Kidney (tissue), 14 donors: ENCODE results near the gene SUMO3. TPM values are rescaled to one million over a fixed set of nuclear protein-coding genes. Genes with fewer than 3 reads are reported as not detected.

ENCODE experiments used
- DNase-seq, 5 donors: peaks; one replicate each; pipeline ENCODE4 v3.0.0-alpha.2; 2013 to 2020
- FAIRE-seq: peaks from 2 replicates; lab custom pipeline; 2012; peaks lifted over from hg19 to GRCh38; lab: Jason Lieb, UNC
- H3K27ac ChIP-seq, 2 donors: one replicate each; pipeline ENCODE4 v1.7.0; 2013; ENCODE audit warnings: low read depth in 2 of 2, low read length in 2 of 2, inconsistent platforms in 1 of 2
- H3K27me3 ChIP-seq: one replicate; pipeline ENCODE4 v1.7.1; 2013; ENCODE audit warnings: low read length, inconsistent platforms; ENCODE audit not compliant: control insufficient read depth, insufficient read depth
- H3K36me3 ChIP-seq, 3 donors: one replicate each; pipeline versions ENCODE4 v1.7.0 to v1.7.1; 2013; ENCODE audit warnings: low read length in 3 of 3, control low read depth in 1 of 3, inconsistent platforms in 1 of 3; ENCODE audit not compliant: insufficient read depth in 3 of 3, control insufficient read depth in 2 of 3
- H3K4me1 ChIP-seq, 3 donors: one replicate each; pipeline versions ENCODE4 v1.7.0 to v1.7.1; 2013; ENCODE audit warnings: low read length in 3 of 3, inconsistent platforms in 1 of 3, low read depth in 1 of 3; ENCODE audit not compliant: control insufficient read depth in 2 of 3, insufficient read depth in 2 of 3
- H3K4me3 ChIP-seq, 3 donors: one replicate each; pipeline versions ENCODE4 v1.7.0 to v1.8.1; 2013; ENCODE audit warnings: low read length in 3 of 3, control low read depth in 1 of 3, inconsistent platforms in 1 of 3
- H3K9ac ChIP-seq, 3 donors: one replicate each; pipeline versions ENCODE4 v1.7.0 to v1.7.1; 2013; ENCODE audit warnings: low read length in 3 of 3, control low read depth in 1 of 3, inconsistent platforms in 1 of 3
- H3K9me3 ChIP-seq, 3 donors: one replicate each; pipeline versions ENCODE4 v1.7.0 to v1.7.1; 2013; ENCODE audit warnings: low read length in 3 of 3, control low read depth in 1 of 3, inconsistent platforms in 1 of 3; ENCODE audit not compliant: control insufficient read depth in 2 of 3, insufficient read depth in 1 of 3
- intact Hi-C: fragments of 100-400 bp; cut with DNase I; formaldehyde crosslinking; loops from one replicate; pipeline ENCODE4 v1.11.1; 2022
- polyA plus RNA-seq: library from polyadenylated mRNA; stranded (reverse); fragments of 350-450 nt; fragmentation: Illumina TruSeq; extraction: RNeasy Lipid Tissue Mini Kit (QIAGEN cat#74804); gene quantifications from one replicate; pipeline ENCODE4 v1.2.3, GENCODE V29; 2014; ENCODE audit warnings: low read depth, low replicate concordance; ENCODE audit not compliant: insufficient read depth
- total RNA-seq: library from RNA; stranded (reverse); fragmentation: NEBNext Ultra II Directional; extraction: Animal tissue kit (Norgen Biotek cat#: 25700); gene quantifications from one replicate; pipeline ENCODE4 v1.2.1, GENCODE V29; 2021
- TF ChIP-seq, protein P1 (sequence below): IDR thresholded peaks from 3 replicates; pipeline ENCODE4 v1.5.1; 2012; ENCODE audit warnings: mild to moderate bottlenecking, moderate library complexity, borderline replicate concordance; ENCODE audit not compliant: insufficient read depth; ENCODE audit errors: extremely low read depth
- donor health status: control.
- donor health status: control.
- donor health status: control.
- donor health status: control.
- donor health status: control.
- donor health status: DM: yes; HTN: yes; CAD: no.
- donor health status: Normal renal cell carcinoma (clear cell type).

SUMO3 gene
- total and polyA plus RNA-seq, 2 donors from 2014 or later, result 88.6 to 89.9 TPM

DNA sequence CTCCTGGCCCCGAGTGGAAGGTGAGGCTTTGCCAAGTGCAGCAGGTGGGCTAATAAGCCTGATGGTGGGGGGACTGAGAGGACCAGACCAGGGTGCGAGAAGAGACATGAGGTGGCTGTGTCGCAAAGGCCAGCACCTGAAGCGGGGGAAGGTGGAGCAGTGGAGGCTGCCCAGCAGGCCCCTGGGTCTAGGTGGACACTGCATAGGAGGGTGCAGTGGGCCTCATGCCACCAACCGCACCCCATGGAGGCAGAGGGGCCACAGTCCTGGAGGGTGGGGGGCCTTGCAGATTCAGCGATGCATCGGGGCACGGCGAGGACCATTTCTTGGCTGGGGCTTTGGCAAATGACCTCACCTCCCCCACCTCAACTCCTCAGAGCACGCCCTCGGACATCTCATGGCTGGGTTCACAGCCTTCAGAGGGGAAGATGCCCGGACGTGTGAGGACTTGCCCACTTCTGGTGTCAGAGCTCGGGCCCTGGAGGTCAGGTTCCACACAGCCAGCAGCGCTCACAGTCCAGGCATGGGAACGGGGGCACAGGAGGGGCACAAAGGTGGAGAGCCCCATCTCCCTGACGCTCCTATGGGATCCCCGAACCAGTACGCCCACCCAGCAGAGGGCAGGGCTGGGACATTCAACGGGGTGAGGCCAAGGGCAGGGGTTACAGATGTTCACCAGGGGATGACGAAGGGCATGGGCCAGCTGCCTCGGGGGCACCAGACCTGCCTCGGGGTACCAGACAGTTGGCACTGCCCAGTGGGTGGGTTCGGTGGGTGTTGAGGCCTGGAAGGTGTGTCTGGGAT lies 51.6 kb downstream of the SUMO3 start:
- no peaks in the 10 kb centered on the region for H3K9me3 ChIP-seq
- DNase-seq (peak in 1 of 5 donors; percentile 68), FAIRE-seq (no peak)
- H3K27ac ChIP-seq, result no peak overlapping the region
- H3K4me3 ChIP-seq, result no peak overlapping the region
- TF ChIP-seq, protein P1, sequence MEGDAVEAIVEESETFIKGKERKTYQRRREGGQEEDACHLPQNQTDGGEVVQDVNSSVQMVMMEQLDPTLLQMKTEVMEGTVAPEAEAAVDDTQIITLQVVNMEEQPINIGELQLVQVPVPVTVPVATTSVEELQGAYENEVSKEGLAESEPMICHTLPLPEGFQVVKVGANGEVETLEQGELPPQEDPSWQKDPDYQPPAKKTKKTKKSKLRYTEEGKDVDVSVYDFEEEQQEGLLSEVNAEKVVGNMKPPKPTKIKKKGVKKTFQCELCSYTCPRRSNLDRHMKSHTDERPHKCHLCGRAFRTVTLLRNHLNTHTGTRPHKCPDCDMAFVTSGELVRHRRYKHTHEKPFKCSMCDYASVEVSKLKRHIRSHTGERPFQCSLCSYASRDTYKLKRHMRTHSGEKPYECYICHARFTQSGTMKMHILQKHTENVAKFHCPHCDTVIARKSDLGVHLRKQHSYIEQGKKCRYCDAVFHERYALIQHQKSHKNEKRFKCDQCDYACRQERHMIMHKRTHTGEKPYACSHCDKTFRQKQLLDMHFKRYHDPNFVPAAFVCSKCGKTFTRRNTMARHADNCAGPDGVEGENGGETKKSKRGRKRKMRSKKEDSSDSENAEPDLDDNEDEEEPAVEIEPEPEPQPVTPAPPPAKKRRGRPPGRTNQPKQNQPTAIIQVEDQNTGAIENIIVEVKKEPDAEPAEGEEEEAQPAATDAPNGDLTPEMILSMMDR, result no peak
- H3K36me3 ChIP-seq, result peaks cover 0 to 9% (median 4%) of the 10 kb centered on the region in 3 donors
- no peaks in the 10 kb centered on the region for H3K27me3 ChIP-seq
- no peaks in the 10 kb centered on the region for H3K4me1 ChIP-seq
- intact Hi-C loops, result no loop called here
- no peak overlapping the region for H3K9ac ChIP-seq

DNA sequence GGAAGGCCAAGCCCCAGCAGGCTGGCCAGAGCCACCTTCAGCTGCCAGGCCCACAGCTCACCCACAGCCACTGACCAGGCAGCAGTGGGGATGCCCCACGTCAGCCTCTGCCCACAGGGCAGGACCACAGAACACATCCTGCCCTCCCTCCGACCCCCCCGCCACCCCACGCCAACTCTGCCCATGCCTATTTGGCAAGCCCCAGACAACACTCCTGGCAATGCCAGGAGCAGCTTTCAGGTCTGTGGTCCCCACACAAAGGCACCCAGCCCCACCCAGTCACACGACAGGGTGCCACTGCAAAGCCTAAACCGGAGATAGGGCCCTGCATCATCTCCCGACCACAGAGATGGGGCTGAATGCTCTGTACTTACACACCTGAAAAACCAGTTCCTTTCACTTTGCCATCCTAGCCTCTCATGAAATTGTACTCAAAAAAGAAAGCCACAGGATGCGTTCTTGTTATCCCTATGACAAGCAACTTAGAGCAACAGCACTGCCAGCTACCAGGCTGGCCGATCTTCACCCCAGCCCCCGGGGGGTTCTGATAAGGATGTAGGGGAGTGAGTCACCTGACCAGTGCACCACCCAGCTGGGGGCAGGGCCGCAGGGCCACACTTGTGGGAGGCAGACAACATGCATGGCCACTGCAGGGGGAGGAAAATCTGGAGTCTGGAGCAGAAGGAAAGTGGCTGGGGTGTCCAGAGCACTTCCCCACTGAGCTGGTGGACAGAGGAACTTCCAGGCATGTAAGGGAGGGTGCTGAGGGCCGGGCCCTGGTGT lies 52.4 kb downstream of the SUMO3 start:
- no peak for FAIRE-seq
- no peaks in the 10 kb centered on the region for H3K4me1 ChIP-seq
- H3K9ac ChIP-seq, result no peak overlapping the region
- no peaks in the 10 kb centered on the region for H3K9me3 ChIP-seq
- TF ChIP-seq, protein P1, result no peak
- peaks cover 0 to 8% (median 2%) of the 10 kb centered on the region in 3 donors for H3K36me3 ChIP-seq
- peak in 1 of 5 donors; percentile 50 for DNase-seq
- no peak overlapping the region for H3K4me3 ChIP-seq
- intact Hi-C loops, result no loop called here
- H3K27me3 ChIP-seq, result no peaks in the 10 kb centered on the region
- no peak overlapping the region for H3K27ac ChIP-seq

DNA sequence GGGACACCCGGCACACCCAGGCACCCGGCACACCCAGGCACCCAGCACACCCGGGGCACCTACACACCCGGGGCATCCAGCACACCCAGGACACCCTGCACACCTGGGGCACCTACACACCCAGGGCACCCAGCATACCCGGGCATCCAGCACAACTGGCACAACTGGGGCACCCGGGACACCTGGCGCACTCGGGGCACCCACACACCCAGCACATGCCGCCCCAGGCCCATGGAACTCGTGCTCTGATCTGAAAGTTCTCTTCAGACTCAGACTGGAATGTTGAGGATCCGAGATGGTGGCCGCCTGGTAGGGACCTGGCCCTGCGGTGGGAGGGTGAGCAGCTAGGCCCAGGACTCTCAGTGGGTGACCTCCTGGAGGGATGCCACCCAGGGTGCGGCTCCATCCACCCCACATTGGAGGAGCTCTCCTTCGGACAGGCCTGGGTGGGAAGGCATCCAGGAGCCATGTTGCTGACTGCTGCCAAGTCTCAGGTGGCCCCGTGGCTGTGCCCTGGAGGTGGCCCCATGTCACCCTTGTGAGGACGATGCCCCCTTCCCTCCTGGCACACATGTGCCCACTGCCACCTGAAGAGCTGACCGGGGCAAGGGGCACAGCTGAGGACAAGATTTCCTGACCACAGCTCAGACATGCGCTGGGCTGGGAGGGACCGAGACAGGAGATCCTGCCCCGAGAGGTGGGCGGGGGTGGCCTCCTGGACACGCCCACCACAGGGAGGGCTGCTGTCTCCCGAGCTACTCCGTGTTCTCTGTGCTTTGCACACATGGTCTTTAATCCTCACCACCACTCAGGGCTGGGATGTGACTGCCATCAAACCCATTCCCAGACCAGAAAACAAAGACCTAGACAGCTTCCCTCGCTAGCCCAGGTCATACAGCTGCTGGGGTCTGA lies 53.3 kb downstream of the SUMO3 start:
- no peaks in the 10 kb centered on the region for H3K27me3 ChIP-seq
- DNase-seq, result peak in 2 of 5 donors; percentile 29 to 73
- no peak for FAIRE-seq
- H3K9ac ChIP-seq, result no peak overlapping the region
- H3K27ac ChIP-seq, result no peak overlapping the region
- H3K9me3 ChIP-seq, result no peaks in the 10 kb centered on the region
- TF ChIP-seq, protein P1, result no peak
- H3K36me3 ChIP-seq, result peaks cover 0 to 2% (median under 1%) of the 10 kb centered on the region in 3 donors
- no peak overlapping the region for H3K4me3 ChIP-seq
- H3K4me1 ChIP-seq, result no peaks in the 10 kb centered on the region
- intact Hi-C loops, result no loop called here
